Fibroblast of the aortic adventitia (primary cell): ENCODE results near the gene NMNAT2. TPM values are rescaled to one million over a fixed set of nuclear protein-coding genes. Genes with fewer than 3 reads are reported as not detected.
"Not testable (repeated sequence)": the region's sequence is repeated elsewhere in the genome, so short reads cannot be mapped to it uniquely, and the experiment has no call there.

Source experiments
- DNase-seq: peaks from one replicate; pipeline ENCODE4 v3.0.0-alpha.2; 2010; ENCODE audit warnings: low read depth
- H3K4me3 ChIP-seq: 2 replicates; pipeline ENCODE4 v1.5.1; 2011; ENCODE audit warnings: low read depth, mild to moderate bottlenecking, control low read depth, low read length, moderate library complexity
- CTCF ChIP-seq: IDR thresholded peaks from 2 replicates; pipeline ENCODE4 v1.5.1; 2011; ENCODE audit warnings: mild to moderate bottlenecking, low read length, control low read depth, inconsistent platforms; ENCODE audit not compliant: insufficient read depth
- total RNA-seq: library from RNA; depleted of rRNA; stranded (reverse); fragments of >200 nt; gene quantifications from 2 replicates; pipeline ENCODE4 v1.2.3, GENCODE V29; 2012; ENCODE audit warnings: low replicate concordance

Gene NMNAT2
- total RNA-seq, 1 donor: 3.4 TPM

- TF ChIP-seq CTCF: no peak
- no peak for DNase-seq
- no peak overlapping the region for H3K4me3 ChIP-seq
Measured at GRCh38 chr1:183438060-183438459, 19.9 kb upstream of the NMNAT2 start.

GRCh38 chr1:183435497-183435896, 17.3 kb upstream of the NMNAT2 start:
- DNase-seq: no peak
- no peak overlapping the region for H3K4me3 ChIP-seq
- no peak for TF ChIP-seq CTCF

GRCh38 chr1:183433703-183434102, 15.5 kb upstream of the NMNAT2 start:
- TF ChIP-seq CTCF: no peak
- no peak for DNase-seq

GRCh38 chr1:183432548-183432875, 14.3 kb upstream of the NMNAT2 start:
- no peak for TF ChIP-seq CTCF
- DNase-seq: no peak
- H3K4me3 ChIP-seq: no peak overlapping the region

More at GRCh38 chr1:183433703-183434102, 15.5 kb upstream of the NMNAT2 start:
- H3K4me3 ChIP-seq: no peak overlapping the region

- no peak for TF ChIP-seq CTCF
- no peak overlapping the region for H3K4me3 ChIP-seq
- DNase-seq: no peak
Measured at GRCh38 chr1:183431840-183432547, 13.8 kb upstream of the NMNAT2 start.

- not testable (repeated sequence) for H3K4me3 ChIP-seq, DNase-seq
Measured at GRCh38 chr1:183427591-183427990, 9.4 kb upstream of the NMNAT2 start.

- DNase-seq: no peak
- no peak overlapping the region for H3K4me3 ChIP-seq
- TF ChIP-seq CTCF: no peak
Measured at GRCh38 chr1:183424691-183425090, 6.5 kb upstream of the NMNAT2 start.
